ENCODE results near the gene ST6GALNAC3. TPM values are rescaled to one million over a fixed set of nuclear protein-coding genes. Genes with fewer than 3 reads are reported as not detected.

Gene ST6GALNAC3
- total RNA-seq, 1 experiment from 2014 or later: 4.8 TPM

DNA sequence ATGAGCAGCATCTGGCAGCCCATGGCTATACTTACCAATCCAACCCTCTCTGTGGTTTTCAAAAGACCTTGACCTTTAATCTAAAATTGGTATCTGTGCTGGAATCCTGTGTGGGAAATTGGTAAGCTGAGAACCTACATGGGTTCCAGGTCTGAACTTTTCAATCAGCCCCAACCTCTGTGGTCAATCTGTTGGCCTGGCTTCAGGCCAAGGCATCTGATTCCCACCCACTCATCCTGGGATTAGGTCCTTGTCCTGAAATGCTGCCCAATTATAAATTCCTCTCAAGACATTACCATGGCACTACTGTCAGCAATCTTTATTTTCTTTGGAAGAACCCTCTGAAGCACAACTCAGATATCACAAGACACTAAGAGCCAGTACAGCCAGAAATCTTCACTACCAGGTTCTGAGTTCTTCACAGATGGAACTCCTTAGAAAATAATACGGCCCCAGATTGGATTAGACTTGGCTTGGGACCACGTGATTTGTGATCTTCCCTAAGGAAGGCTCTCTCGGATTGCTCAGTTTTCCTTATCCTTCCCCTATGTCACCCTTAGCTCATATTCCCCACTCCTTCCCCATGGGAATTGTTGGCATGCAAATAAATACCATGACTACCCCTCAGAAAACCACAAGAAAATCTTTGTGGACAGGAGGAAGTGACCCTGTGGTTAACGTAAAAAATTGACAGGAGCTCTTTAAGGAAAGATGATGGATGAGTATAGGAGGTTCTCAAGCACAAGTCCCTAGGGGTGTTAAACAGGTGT, 584.8 kb downstream of the ST6GALNAC3 start:
- Histone ChIP-seq H3K4me3 (ENCODE audit: low read length) (no peak overlapping the region), H4K20me1 (ENCODE audit: insufficient read depth, low read depth, low read length) (no peaks in the 10 kb centered on the region), H3K27me3 (ENCODE audit: low read length) (no peaks in the 10 kb centered on the region)

DNA sequence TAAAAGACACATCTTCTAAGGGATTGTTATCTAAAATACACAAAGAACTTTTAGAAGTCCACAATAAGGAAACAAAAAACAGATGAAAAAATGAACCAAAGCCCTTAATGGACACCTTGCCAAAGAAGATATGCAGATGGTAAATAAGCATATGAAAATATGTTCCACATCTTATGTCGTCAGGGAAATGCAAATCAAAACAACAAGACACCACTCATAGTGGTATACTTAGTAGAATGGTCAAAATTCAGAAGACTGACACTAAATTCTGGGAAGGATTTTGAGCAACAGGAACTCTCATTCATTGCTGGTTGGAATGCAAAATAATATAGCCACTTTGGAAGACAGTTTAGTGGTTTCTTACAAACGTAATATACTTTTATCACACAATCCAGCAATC, 587.0 kb downstream of the ST6GALNAC3 start:
- DNase-seq: no peak

More for the DNA sequence above, 584.8 kb downstream of the ST6GALNAC3 start:
- peak; percentile 66 for DNase-seq
- Histone ChIP-seq H3K9me3 (ENCODE audit: low read length) (peaks cover 6% of the 10 kb centered on the region; the same call in 1 of the 2 replicates), H3K79me2 (ENCODE audit: low read length) (no peaks in the 10 kb centered on the region), H3K4me1 (ENCODE audit: low read length) (peaks cover 12% of the 10 kb centered on the region), H3K9me2 (replicated peaks; ENCODE audit: insufficient read depth, low read length) (no peaks in the 10 kb centered on the region), H3K36me3 (ENCODE audit: insufficient read depth, low read length) (no peaks in the 10 kb centered on the region), H2AFZ (ENCODE audit: low read length) (no peak overlapping the region), H3K27ac (ENCODE audit: low read length) (no peak overlapping the region), H3K4me2 (ENCODE audit: low read depth, low read length, poor library complexity, severe bottlenecking) (peak overlapping the region; percentile 11), H3K9ac (ENCODE audit: low read length) (no peak overlapping the region)

DNA sequence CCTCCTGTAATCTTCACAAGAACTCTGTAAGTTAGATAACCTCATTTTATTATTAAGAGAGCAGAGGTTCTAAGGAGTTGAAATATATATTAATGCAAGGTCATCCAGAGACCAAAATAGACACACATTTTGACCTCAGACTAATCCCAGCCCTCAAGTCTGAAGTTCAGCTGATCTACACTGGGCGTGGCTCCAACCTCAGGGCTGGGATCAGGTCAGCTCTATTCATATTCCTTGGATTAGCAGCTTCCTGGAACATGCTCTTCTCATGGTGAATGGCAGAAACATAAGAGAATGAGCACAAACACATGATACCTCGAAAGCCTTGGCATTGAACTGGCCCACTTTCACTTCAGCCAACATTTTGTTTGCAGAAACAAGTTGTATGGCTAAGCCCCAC, 592.0 kb downstream of the ST6GALNAC3 start:
- Histone ChIP-seq H3K4me3 (ENCODE audit: low read length) (no peak overlapping the region), H3K4me1 (ENCODE audit: low read length) (peaks cover 28% of the 10 kb centered on the region), H3K9me3 (ENCODE audit: low read length) (no peaks in the 10 kb centered on the region), H3K9me2 (replicated peaks; ENCODE audit: insufficient read depth, low read length) (no peaks in the 10 kb centered on the region), H2AFZ (ENCODE audit: low read length) (no peak overlapping the region), H3K27ac (ENCODE audit: low read length) (no peak overlapping the region), H4K20me1 (ENCODE audit: insufficient read depth, low read depth, low read length) (no peaks in the 10 kb centered on the region), H3K4me2 (ENCODE audit: low read depth, low read length, poor library complexity, severe bottlenecking) (no peak overlapping the region), H3K27me3 (ENCODE audit: low read length) (no peaks in the 10 kb centered on the region), H3K36me3 (ENCODE audit: insufficient read depth, low read length) (no peaks in the 10 kb centered on the region), H3K9ac (ENCODE audit: low read length) (no peak overlapping the region), H3K79me2 (ENCODE audit: low read length) (no peaks in the 10 kb centered on the region)
- DNase-seq: no peak

More for the DNA sequence above, 587.0 kb downstream of the ST6GALNAC3 start:
- no peaks in the 10 kb centered on the region for H3K9me2 ChIP-seq (replicated peaks; ENCODE audit: insufficient read depth, low read length)
- H3K36me3 ChIP-seq (ENCODE audit: insufficient read depth, low read length): no peaks in the 10 kb centered on the region
- H3K4me2 ChIP-seq (ENCODE audit: low read depth, low read length, poor library complexity, severe bottlenecking): no peak overlapping the region
- H3K9me3 ChIP-seq (ENCODE audit: low read length): peaks cover 6% of the 10 kb centered on the region; the same call in 1 of the 2 replicates
- H3K79me2 ChIP-seq (ENCODE audit: low read length): no peaks in the 10 kb centered on the region
- H3K9ac ChIP-seq (ENCODE audit: low read length): no peak overlapping the region
- H3K27me3 ChIP-seq (ENCODE audit: low read length): no peaks in the 10 kb centered on the region
- no peaks in the 10 kb centered on the region for H4K20me1 ChIP-seq (ENCODE audit: insufficient read depth, low read depth, low read length)
- H3K4me1 ChIP-seq (ENCODE audit: low read length): peaks cover 12% of the 10 kb centered on the region
- H3K27ac ChIP-seq (ENCODE audit: low read length): no peak overlapping the region
- H3K4me3 ChIP-seq (ENCODE audit: low read length): no peak overlapping the region
- H2AFZ ChIP-seq (ENCODE audit: low read length): no peak overlapping the region

DNA sequence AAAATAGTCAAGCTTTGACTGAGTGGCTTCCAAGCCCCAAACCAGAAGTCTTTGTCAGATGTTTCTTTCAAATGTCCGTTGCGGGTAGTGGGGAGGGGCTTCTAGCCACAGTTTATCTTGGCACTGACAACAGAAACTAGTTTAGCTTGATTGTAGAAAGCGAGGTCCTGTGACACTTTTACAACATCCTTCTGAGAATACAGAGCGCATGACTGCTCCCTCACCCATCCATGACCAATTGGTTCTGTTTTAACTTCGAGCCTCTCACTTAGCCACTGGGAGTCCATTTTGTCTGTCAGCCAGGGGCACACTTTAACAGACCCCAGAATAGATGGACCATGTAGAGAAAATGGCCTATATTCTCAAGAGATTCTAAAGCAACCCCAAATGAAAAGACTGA, 593.5 kb downstream of the ST6GALNAC3 start:
- Histone ChIP-seq H3K9ac (ENCODE audit: low read length) (no peak overlapping the region), H3K36me3 (ENCODE audit: insufficient read depth, low read length) (no peaks in the 10 kb centered on the region), H3K9me3 (ENCODE audit: low read length) (no peaks in the 10 kb centered on the region), H3K9me2 (replicated peaks; ENCODE audit: insufficient read depth, low read length) (no peaks in the 10 kb centered on the region), H3K4me1 (ENCODE audit: low read length) (peaks cover 28% of the 10 kb centered on the region), H3K4me2 (ENCODE audit: low read depth, low read length, poor library complexity, severe bottlenecking) (peak overlapping the region; percentile 41), H4K20me1 (ENCODE audit: insufficient read depth, low read depth, low read length) (no peaks in the 10 kb centered on the region), H3K79me2 (ENCODE audit: low read length) (no peaks in the 10 kb centered on the region), H3K4me3 (ENCODE audit: low read length) (0 out of 2 replicates have a peak overlapping the region, but pooled peaks have one; percentile 17), H3K27ac (ENCODE audit: low read length) (no peak overlapping the region), H2AFZ (ENCODE audit: low read length) (no peak overlapping the region), H3K27me3 (ENCODE audit: low read length) (no peaks in the 10 kb centered on the region)
- DNase-seq: peak; percentile 50

DNA sequence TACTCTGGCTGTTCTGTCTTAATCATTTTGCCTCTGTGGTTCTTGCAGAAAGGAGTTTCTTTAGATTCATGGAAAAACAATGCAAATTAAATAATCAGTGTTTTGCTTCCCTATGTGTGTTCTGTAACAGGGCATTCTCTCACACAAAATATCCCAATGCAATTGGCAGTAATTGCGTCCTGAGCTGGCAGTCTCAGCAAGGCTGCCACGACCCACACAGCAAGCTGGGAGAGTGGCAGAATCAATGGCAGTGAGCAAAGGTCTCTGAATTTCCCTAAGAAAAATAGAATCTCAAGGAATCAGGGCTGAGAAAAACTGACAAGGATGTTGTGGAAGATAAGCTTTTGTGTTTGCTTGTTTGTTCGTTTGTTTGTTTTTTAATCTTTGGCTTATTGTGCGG, 594.6 kb downstream of the ST6GALNAC3 start:
- no peaks in the 10 kb centered on the region for H3K9me2 ChIP-seq (replicated peaks; ENCODE audit: insufficient read depth, low read length)
- no peak for DNase-seq
- no peaks in the 10 kb centered on the region for H3K9me3 ChIP-seq (ENCODE audit: low read length)
- no peak overlapping the region for H2AFZ ChIP-seq (ENCODE audit: low read length)
- no peaks in the 10 kb centered on the region for H3K79me2 ChIP-seq (ENCODE audit: low read length)
- no peaks in the 10 kb centered on the region for H3K27me3 ChIP-seq (ENCODE audit: low read length)
- peak overlapping the region; percentile 51 for H3K4me2 ChIP-seq (ENCODE audit: low read depth, low read length, poor library complexity, severe bottlenecking)
- H4K20me1 ChIP-seq (ENCODE audit: insufficient read depth, low read depth, low read length): no peaks in the 10 kb centered on the region
- peaks cover 28% of the 10 kb centered on the region for H3K4me1 ChIP-seq (ENCODE audit: low read length)
- H3K27ac ChIP-seq (ENCODE audit: low read length): no peak overlapping the region
- no peak overlapping the region for H3K4me3 ChIP-seq (ENCODE audit: low read length)
- no peak overlapping the region for H3K9ac ChIP-seq (ENCODE audit: low read length)
- H3K36me3 ChIP-seq (ENCODE audit: insufficient read depth, low read length): no peaks in the 10 kb centered on the region

DNA sequence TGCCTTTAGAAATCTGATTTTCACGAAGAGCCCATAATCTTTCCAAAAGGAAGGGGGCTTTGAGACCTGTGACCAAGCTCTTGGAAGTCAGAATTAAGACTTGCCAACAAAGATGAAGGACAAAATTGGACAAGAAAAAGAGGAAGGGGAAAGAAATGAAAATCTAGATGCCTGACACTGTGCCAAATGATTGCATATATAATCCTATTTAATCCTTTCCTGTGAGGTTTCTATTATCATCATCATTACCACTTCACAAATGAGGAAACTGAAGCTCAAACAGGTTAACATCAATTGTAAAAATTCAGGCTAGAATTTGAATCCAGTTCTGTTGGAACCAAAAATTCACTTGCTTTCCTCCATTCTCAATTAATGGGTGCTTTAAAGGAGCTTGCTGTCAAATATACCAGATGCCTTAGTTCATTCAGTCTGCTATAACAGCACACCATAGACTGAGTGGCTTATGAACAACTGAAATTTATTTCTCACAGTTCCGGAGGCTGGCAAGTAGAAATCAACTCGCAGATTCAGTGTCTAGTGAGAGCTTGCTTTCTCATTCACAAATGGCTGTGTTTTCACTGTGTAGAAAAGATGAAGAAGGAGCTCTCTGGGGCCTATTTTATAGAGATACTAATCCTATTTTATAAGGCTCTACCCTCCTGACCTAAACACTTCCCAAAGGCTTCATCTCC, 595.2 kb downstream of the ST6GALNAC3 start:
- Histone ChIP-seq H3K36me3 (ENCODE audit: insufficient read depth, low read length) (no peaks in the 10 kb centered on the region), H2AFZ (ENCODE audit: low read length) (no peak overlapping the region), H3K27me3 (ENCODE audit: low read length) (no peaks in the 10 kb centered on the region), H3K9me3 (ENCODE audit: low read length) (no peaks in the 10 kb centered on the region), H3K79me2 (ENCODE audit: low read length) (no peaks in the 10 kb centered on the region), H3K4me2 (ENCODE audit: low read depth, low read length, poor library complexity, severe bottlenecking) (peak overlapping the region; percentile 51), H3K9me2 (replicated peaks; ENCODE audit: insufficient read depth, low read length) (no peaks in the 10 kb centered on the region), H3K4me1 (ENCODE audit: low read length) (peaks cover 28% of the 10 kb centered on the region), H3K9ac (ENCODE audit: low read length) (no peak overlapping the region), H4K20me1 (ENCODE audit: insufficient read depth, low read depth, low read length) (no peaks in the 10 kb centered on the region), H3K4me3 (ENCODE audit: low read length) (no peak overlapping the region), H3K27ac (ENCODE audit: low read length) (peak overlapping the region; percentile 30; the same call in 1 of the 2 replicates)
- peak; percentile 54 for DNase-seq

DNA sequence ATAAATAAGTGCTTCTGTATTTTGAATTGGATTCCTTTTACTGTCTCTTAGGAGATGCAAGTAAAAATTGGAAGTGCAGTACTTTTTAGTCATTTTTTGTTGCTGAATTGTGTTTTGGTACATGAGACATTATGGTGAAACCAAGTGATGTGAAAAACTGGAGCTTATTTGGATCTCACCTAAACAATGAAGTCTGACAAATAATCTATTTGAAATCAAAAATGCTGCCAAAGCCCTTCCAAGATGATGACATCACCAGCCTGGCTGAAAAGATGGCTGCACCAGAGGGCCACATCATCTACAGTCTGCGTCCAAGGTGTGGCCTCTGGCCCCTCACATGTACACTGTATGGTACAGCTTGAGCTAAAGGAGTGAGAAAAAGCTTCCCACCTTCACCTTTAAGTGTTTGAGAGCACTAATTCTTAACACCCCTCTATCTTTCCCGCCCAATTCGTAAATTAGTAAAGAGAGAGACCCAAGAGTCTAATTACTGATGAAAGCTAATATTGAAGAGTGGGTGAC, 600.2 kb downstream of the ST6GALNAC3 start:
- Histone ChIP-seq H3K4me3 (ENCODE audit: low read length) (no peak overlapping the region), H3K36me3 (ENCODE audit: insufficient read depth, low read length) (no peaks in the 10 kb centered on the region), H3K9me2 (replicated peaks; ENCODE audit: insufficient read depth, low read length) (no peaks in the 10 kb centered on the region), H3K4me2 (ENCODE audit: low read depth, low read length, poor library complexity, severe bottlenecking) (no peak overlapping the region), H3K9ac (ENCODE audit: low read length) (no peak overlapping the region), H3K4me1 (ENCODE audit: low read length) (peaks cover 6% of the 10 kb centered on the region), H3K9me3 (ENCODE audit: low read length) (no peaks in the 10 kb centered on the region), H2AFZ (ENCODE audit: low read length) (no peak overlapping the region), H3K79me2 (ENCODE audit: low read length) (no peaks in the 10 kb centered on the region), H4K20me1 (ENCODE audit: insufficient read depth, low read depth, low read length) (no peaks in the 10 kb centered on the region), H3K27ac (ENCODE audit: low read length) (no peak overlapping the region), H3K27me3 (ENCODE audit: low read length) (no peaks in the 10 kb centered on the region)
- no peak for DNase-seq
